Natural killer cell (primary cell): Measurements from ENCODE around the gene PCDHGA10. TPM values are rescaled to one million over a fixed set of nuclear protein-coding genes. Genes with fewer than 3 reads are reported as not detected.
"Not testable (repeated sequence)": the region's sequence is repeated elsewhere in the genome, so short reads cannot be mapped to it uniquely, and the experiment has no call there.

ENCODE experiments used
- ATAC-seq, 3 donors: fragments of 150-1000 bp in 2 of 3; fragments of 200-7000 bp in 1 of 3; cut with Tn5 transposase; 1 replicate in 1 of 3; 2 replicates in 2 of 3; pipeline ENCODE4 v1.10.0; 2021; ENCODE audit warnings: mild to moderate bottlenecking in 2 of 3, moderate library complexity in 2 of 3
- DNase-seq, 2 donors: peaks; one replicate each; pipeline versions ENCODE4 v3.0.0 to v3.0.0-alpha.2; 2013 to 2021; ENCODE audit warnings: mixed read lengths in 1 of 2
- H3K27ac ChIP-seq: one replicate; pipeline ENCODE4 v1.5.1; 2013; ENCODE audit warnings: mild to moderate bottlenecking, low read length
- H3K27me3 ChIP-seq: one replicate; pipeline ENCODE4 v1.6.1; 2013; ENCODE audit warnings: low read length; ENCODE audit not compliant: control insufficient read depth, insufficient read depth
- H3K36me3 ChIP-seq: one replicate; pipeline ENCODE4 v1.6.1; 2013; ENCODE audit warnings: low read length; ENCODE audit not compliant: control insufficient read depth, insufficient read depth
- H3K4me1 ChIP-seq: one replicate; pipeline ENCODE4 v1.6.1; 2013; ENCODE audit warnings: low read length; ENCODE audit not compliant: control insufficient read depth, insufficient read depth
- H3K4me3 ChIP-seq: one replicate; pipeline ENCODE4 v1.5.1; 2013; ENCODE audit warnings: low read length
- H3K9me3 ChIP-seq: one replicate; pipeline ENCODE4 v1.6.1; 2013; ENCODE audit warnings: low read length; ENCODE audit not compliant: control insufficient read depth, insufficient read depth
- H3K27ac Mint-ChIP-seq, 2 donors: one replicate each; pipeline ENCODE4 v1.8.0; 2022; ENCODE audit warnings: mild to moderate bottlenecking in 2 of 2, mixed read lengths in 2 of 2, moderate library complexity in 1 of 2
- H3K27me3 Mint-ChIP-seq, 2 donors: one replicate each; pipeline ENCODE4 v1.8.0; 2022; ENCODE audit warnings: low read depth in 2 of 2, mixed read lengths in 2 of 2
- H3K36me3 Mint-ChIP-seq: one replicate; pipeline ENCODE4 v1.8.0; 2022; ENCODE audit warnings: mixed read lengths
- H3K4me1 Mint-ChIP-seq, 2 donors: one replicate each; pipeline ENCODE4 v1.8.0; 2022; ENCODE audit warnings: mixed read lengths in 2 of 2
- H3K4me3 Mint-ChIP-seq: one replicate; pipeline ENCODE4 v1.8.0; 2022; ENCODE audit warnings: mild to moderate bottlenecking, moderate library complexity, mixed read lengths
- H3K9me3 Mint-ChIP-seq, 2 donors: one replicate each; pipeline ENCODE4 v1.8.0; 2022; ENCODE audit warnings: mixed read lengths in 2 of 2
- CTCF ChIP-seq: fragments of 200-600 bp; IDR thresholded peaks from one replicate; pipeline ENCODE4 v1.8.0; 2022; ENCODE audit warnings: antibody characterized with exemption
- WGBS: methylation state at CpG from one replicate; pipeline ENCODE4 v1.1.7; 2013; ENCODE audit warnings: missing lambda C conversion rate; ENCODE audit not compliant: insufficient coverage; 5-methylcytosine and 5-hydroxymethylcytosine counted together
- intact Hi-C: fragments of 100-400 bp; cut with micrococcal nuclease; formaldehyde crosslinking; loops from one replicate; pipeline ENCODE4 v1.14.2; 2022
- total RNA-seq, 4 donors: library from RNA; stranded (reverse); fragments of 120-200 nt in 1 of 4; gene quantifications; one replicate each; pipeline versions ENCODE4 v1.2.3 to v1.2.4, GENCODE V29; 2013 to 2022

Gene PCDHGA10
- total RNA-seq, 3 donors from 2014 or later (not counting 1 experiment from before 2014, with no cell fraction given), result 0.61 to 2.6 (median 2.1) TPM

GRCh38 chr5:141430332-141431113 lies 17.7 kb downstream of the PCDHGA10 start, which contains the start of gene PCDHGA12:
PCDHGA12 (plus strand) TSS chr5:141430507; CDS start chr5:141430760, 253 bp downstream.
- intact Hi-C loops, result no loop called here
- H3K4me1 Mint-ChIP-seq, result peaks cover 8 to 16% of the 10 kb centered on the region in 2 donors
- H3K4me3 Mint-ChIP-seq, result peak within 1 kb of the TSS; percentile 68
- peaks cover 3 to 14% of the 10 kb centered on the region in 2 donors for H3K9me3 Mint-ChIP-seq
- Histone ChIP-seq H3K4me3 (peak within 1 kb of the TSS; percentile 7), H3K36me3 (no peaks in the 10 kb centered on the region), H3K27me3 (peaks cover 66% of the 10 kb centered on the region), H3K27ac (no peak within 1 kb of the TSS), H3K4me1 (peaks cover 15% of the 10 kb centered on the region), H3K9me3 (peaks cover 24% of the 10 kb centered on the region)
- H3K27ac Mint-ChIP-seq, result peak within 1 kb of the TSS in 1 of 2 donors; percentile 54
- TF ChIP-seq CTCF, result peak; percentile 8
- ATAC-seq, result peak; percentile 54 to 64 (median 60)
- peaks cover 9% of the 10 kb centered on the region for H3K36me3 Mint-ChIP-seq
- H3K27me3 Mint-ChIP-seq, result peaks cover 34 to 43% of the 10 kb centered on the region in 2 donors
- DNase-seq, result no peak
- WGBS, result 19% methylated on average over 33 of the region's 33 CpGs

GRCh38 chr5:141431286-141431685 lies 18.5 kb downstream of the PCDHGA10 start:
- Mint-ChIP-seq H3K9me3 (peaks cover 3 to 14% of the 10 kb centered on the region in 2 donors), H3K27ac (no peak overlapping the region), H3K36me3 (peaks cover 9% of the 10 kb centered on the region), H3K27me3 (peaks cover 34 to 40% of the 10 kb centered on the region in 2 donors), H3K4me1 (peaks cover 8 to 16% of the 10 kb centered on the region in 2 donors), H3K4me3 (peak overlapping the region; percentile 47)
- H3K9me3 ChIP-seq, result peaks cover 24% of the 10 kb centered on the region
- WGBS, result 19% methylated on average over 37 of the region's 37 CpGs
- DNase-seq, result no peak
- no peak overlapping the region for H3K27ac ChIP-seq
- peaks cover 62% of the 10 kb centered on the region for H3K27me3 ChIP-seq
- H3K4me3 ChIP-seq, result peak overlapping the region; percentile 7
- peak in 2 of 3 donors; percentile 24 to 48 for ATAC-seq
- intact Hi-C loops, result no loop called here
- peaks cover 15% of the 10 kb centered on the region for H3K4me1 ChIP-seq
- TF ChIP-seq CTCF, result no peak
- no peaks in the 10 kb centered on the region for H3K36me3 ChIP-seq

GRCh38 chr5:141432308-141432707 lies 19.5 kb downstream of the PCDHGA10 start:
- H3K36me3 Mint-ChIP-seq, H3K27ac ChIP-seq, H3K36me3 ChIP-seq, H3K4me3 ChIP-seq, ATAC-seq, H3K4me3 Mint-ChIP-seq, DNase-seq, H3K27ac Mint-ChIP-seq, intact Hi-C loops: not testable (repeated sequence)
- Mint-ChIP-seq H3K4me1 (peaks cover 8 to 16% of the 10 kb centered on the region in 2 donors), H3K9me3 (peaks cover 3 to 14% of the 10 kb centered on the region in 2 donors), H3K27me3 (peaks cover 34 to 44% of the 10 kb centered on the region in 2 donors)
- Histone ChIP-seq H3K27me3 (peaks cover 62% of the 10 kb centered on the region), H3K9me3 (peaks cover 24% of the 10 kb centered on the region), H3K4me1 (peaks cover 15% of the 10 kb centered on the region)
- WGBS, result 39% methylated on average over 31 of the region's 38 CpGs

GRCh38 chr5:141432726-141433125 lies 19.9 kb downstream of the PCDHGA10 start:
- intact Hi-C loops, H3K4me3 ChIP-seq, H3K27ac ChIP-seq, DNase-seq, ATAC-seq, H3K36me3 Mint-ChIP-seq, H3K4me3 Mint-ChIP-seq, H3K36me3 ChIP-seq, H3K27ac Mint-ChIP-seq: not testable (repeated sequence)
- peaks cover 59% of the 10 kb centered on the region for H3K27me3 ChIP-seq
- Mint-ChIP-seq H3K27me3 (peaks cover 34 to 44% of the 10 kb centered on the region in 2 donors), H3K4me1 (peaks cover 8 to 16% of the 10 kb centered on the region in 2 donors), H3K9me3 (peaks cover 3 to 14% of the 10 kb centered on the region in 2 donors)
- 38% methylated on average over 28 of the region's 29 CpGs for WGBS
- peaks cover 24% of the 10 kb centered on the region for H3K9me3 ChIP-seq
- peaks cover 15% of the 10 kb centered on the region for H3K4me1 ChIP-seq
